Cardiac muscle cell (in vitro differentiated cells and primary cell): ENCODE data around the gene RILPL1. TPM values are rescaled to one million over a fixed set of nuclear protein-coding genes. Genes with fewer than 3 reads are reported as not detected.
"Not testable (repeated sequence)": the region's sequence is repeated elsewhere in the genome, so short reads cannot be mapped to it uniquely, and the experiment has no call there.

Experiments used
- DNase-seq, 2 donors: peaks; one replicate each; pipeline versions ENCODE4 v3.0.0 to v3.0.0-alpha.2; 2010 to 2017; ENCODE audit warnings: low read depth in 1 of 2, low spot score in 1 of 2
- H3K27ac ChIP-seq: fragments of 200-600 bp; sonication (generic); 2 replicates; pipeline ENCODE4 v1.5.1; 2016
- H3K27me3 ChIP-seq: fragments of 200-600 bp; sonication (generic); 2 replicates; pipeline ENCODE4 v1.6.0; 2016; ENCODE audit warnings: control low read depth
- H3K36me3 ChIP-seq: fragments of 200-600 bp; sonication (generic); 2 replicates; pipeline ENCODE4 v1.5.1; 2016; ENCODE audit warnings: control low read depth
- H3K4me1 ChIP-seq: fragments of 200-600 bp; sonication (generic); 2 replicates; pipeline ENCODE4 v1.8.1; 2017; ENCODE audit warnings: low read depth, mild to moderate bottlenecking, mixed run types
- H3K4me3 ChIP-seq: fragments of 200-600 bp; sonication (generic); 2 replicates; pipeline ENCODE4 v1.5.1; 2016; ENCODE audit warnings: mild to moderate bottlenecking
- H3K9me3 ChIP-seq: fragments of 200-600 bp; sonication (generic); 2 replicates; pipeline ENCODE4 v1.5.1; 2017; ENCODE audit warnings: low read depth, mild to moderate bottlenecking, control low read depth
- polyA plus RNA-seq: library from polyadenylated mRNA; unstranded; fragments of >200 nt; fragmentation: Nextera tagmentation; extraction: Ambion mirVana; gene quantifications from 2 replicates; pipeline ENCODE4 v1.2.1, GENCODE V29; 2016
- total RNA-seq: library from RNA; depleted of rRNA; stranded (reverse); fragments of >200 nt; gene quantifications from 2 replicates; pipeline ENCODE4 v1.2.3, GENCODE V29; 2016
- TF ChIP-seq, protein P1 (sequence below): IDR thresholded peaks from 2 replicates; pipeline ENCODE4 v1.5.1; 2012; ENCODE audit warnings: low read depth, mild to moderate bottlenecking, low read length

RILPL1 gene
- total and polyA plus RNA-seq, 2 experiments from 2014 or later: 57.8 to 68.4 TPM

DNA sequence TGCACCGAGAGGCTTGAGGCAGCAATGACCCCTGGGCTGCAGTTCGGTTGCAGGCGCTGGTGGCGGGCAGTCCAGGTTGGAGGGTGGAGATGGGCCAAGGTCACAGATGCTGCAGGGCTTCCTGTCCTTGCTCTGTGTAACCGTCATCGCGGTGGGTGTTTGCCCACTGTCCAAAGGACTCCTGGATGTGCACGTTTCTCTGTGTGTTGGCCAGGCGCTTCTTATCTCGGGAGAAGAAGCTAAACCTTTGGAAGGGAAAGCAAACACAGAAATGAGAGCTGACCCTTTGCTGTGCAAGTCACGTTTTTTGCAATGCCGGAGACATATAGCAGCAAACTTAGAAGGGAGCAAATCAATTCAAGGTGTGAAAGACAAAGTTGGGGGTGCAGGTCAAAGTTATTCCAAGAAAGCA, 61.1 kb downstream of the RILPL1 start:
- peaks cover 34% of the 10 kb centered on the region for H3K36me3 ChIP-seq

DNA sequence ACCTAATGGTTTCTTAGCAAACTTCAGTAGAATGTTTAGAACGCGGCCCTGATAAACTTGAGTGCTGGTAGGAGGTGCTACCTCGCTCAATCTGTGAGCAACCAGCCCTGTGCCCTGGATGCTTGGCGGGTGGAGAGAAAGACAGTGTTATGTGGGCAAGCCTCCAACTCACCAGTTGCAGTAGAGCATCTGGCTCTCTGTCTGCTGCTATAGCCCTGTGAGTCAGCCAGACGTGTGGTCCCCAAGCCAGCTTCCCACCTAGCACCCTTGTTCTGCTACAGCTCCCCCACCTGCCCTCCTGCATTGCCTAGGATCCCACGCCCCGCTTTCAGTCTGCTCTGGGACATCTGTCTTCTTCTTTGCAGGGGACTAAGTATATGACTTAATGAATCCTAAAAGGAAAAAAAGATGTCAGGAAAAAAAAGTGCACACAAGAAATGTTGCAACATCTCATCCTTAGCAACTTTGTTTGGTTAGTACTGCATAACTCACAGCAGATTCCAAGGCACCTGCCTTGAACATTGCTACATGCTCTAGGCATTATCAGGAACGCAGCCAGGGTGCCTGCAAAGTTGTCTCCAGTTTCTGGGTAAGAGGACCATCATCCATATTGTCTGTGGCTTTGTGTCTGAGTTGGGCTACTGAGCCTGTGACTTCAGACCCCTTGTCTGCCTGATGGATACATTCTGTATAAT, 62.0 kb downstream of the RILPL1 start:
- TF ChIP-seq, protein P1, sequence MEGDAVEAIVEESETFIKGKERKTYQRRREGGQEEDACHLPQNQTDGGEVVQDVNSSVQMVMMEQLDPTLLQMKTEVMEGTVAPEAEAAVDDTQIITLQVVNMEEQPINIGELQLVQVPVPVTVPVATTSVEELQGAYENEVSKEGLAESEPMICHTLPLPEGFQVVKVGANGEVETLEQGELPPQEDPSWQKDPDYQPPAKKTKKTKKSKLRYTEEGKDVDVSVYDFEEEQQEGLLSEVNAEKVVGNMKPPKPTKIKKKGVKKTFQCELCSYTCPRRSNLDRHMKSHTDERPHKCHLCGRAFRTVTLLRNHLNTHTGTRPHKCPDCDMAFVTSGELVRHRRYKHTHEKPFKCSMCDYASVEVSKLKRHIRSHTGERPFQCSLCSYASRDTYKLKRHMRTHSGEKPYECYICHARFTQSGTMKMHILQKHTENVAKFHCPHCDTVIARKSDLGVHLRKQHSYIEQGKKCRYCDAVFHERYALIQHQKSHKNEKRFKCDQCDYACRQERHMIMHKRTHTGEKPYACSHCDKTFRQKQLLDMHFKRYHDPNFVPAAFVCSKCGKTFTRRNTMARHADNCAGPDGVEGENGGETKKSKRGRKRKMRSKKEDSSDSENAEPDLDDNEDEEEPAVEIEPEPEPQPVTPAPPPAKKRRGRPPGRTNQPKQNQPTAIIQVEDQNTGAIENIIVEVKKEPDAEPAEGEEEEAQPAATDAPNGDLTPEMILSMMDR: no peak
- Histone ChIP-seq H3K27me3 (no peaks in the 10 kb centered on the region), H3K27ac (no peak overlapping the region), H3K4me3 (no peak overlapping the region), H3K36me3 (peaks cover 30% of the 10 kb centered on the region), H3K9me3 (no peaks in the 10 kb centered on the region), H3K4me1 (no peaks in the 10 kb centered on the region)
- DNase-seq: peak in 1 of 2 donors; percentile 79

More for the DNA sequence above, 61.1 kb downstream of the RILPL1 start:
- Histone ChIP-seq H3K9me3 (no peaks in the 10 kb centered on the region), H3K4me1 (no peaks in the 10 kb centered on the region), H3K27ac (no peak overlapping the region), H3K27me3 (no peaks in the 10 kb centered on the region), H3K4me3 (no peak overlapping the region)
- no peak for DNase-seq
- TF ChIP-seq, protein P1: no peak

DNA sequence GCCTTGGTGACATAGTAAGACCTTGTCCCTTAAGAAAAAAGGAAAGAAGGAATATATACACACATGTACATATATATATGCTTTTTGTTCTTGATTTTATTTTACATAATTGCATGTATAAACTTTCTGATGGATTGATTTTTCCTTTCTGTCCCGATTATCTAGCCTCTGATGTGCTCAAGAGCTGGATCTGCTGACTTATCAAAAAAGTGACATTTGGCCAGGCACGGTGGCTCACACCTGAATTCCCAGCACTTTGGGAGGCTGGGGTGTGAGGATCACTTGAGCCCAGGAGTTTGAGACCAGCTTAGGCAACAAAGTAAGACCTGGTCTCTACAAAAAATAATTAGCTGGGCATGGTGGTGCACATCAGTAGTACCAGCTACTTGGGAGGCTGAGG, 63.5 kb downstream of the RILPL1 start:
- H3K9me3 ChIP-seq: no peaks in the 10 kb centered on the region
- no peaks in the 10 kb centered on the region for H3K4me1 ChIP-seq
- TF ChIP-seq, protein P1: no peak
- no peak overlapping the region for H3K27ac ChIP-seq
- no peak for DNase-seq
- H3K27me3 ChIP-seq: no peaks in the 10 kb centered on the region
- H3K36me3 ChIP-seq: peaks cover 29% of the 10 kb centered on the region
- H3K4me3 ChIP-seq: no peak overlapping the region

DNA sequence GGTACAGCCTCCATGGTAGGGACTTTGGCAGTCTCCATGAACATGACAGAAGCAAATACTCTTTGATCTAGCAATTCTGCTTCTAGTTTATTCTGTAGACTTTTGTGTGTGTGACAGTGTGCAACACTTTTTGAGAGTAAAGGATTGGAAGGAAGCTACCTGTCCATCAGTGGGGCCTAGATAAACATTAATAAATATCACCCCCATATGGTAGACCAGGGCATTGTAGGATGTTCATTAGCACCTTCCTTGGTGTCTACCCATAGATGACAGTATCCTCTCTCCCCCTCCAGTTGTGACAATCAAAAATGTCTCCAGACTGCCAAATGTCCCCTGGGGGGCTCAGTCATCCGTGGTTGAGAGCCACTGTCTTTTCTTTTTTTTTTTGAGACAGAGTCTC, 64.7 kb downstream of the RILPL1 start:
- no peak overlapping the region for H3K4me3 ChIP-seq
- H3K27me3 ChIP-seq: no peaks in the 10 kb centered on the region
- DNase-seq: peak in 1 of 2 donors; percentile 6
- H3K4me1 ChIP-seq: no peaks in the 10 kb centered on the region
- no peaks in the 10 kb centered on the region for H3K9me3 ChIP-seq
- H3K27ac ChIP-seq: no peak overlapping the region
- H3K36me3 ChIP-seq: peaks cover 29% of the 10 kb centered on the region
- TF ChIP-seq, protein P1: no peak

DNA sequence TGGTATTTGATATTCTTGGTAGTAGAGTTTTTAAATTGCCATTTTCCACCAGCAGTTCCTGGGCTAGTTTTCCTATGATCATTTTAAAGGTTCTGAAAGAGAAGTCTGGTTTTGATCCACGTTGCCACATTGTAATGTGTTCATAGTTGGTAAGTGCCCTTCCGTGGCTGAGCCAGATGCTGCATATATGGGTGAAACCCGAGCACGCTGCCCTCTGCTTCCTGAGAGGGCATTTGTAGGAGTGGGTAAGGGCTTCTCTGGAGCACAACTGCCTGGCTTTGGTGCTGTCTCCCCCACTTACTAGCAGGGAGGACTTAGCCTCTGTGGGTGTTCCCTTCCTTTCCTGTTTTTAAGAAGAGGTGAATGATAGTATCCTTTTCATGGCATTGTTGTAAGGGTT, 68.4 kb downstream of the RILPL1 start:
- TF ChIP-seq, protein P1: no peak
- H3K4me3 ChIP-seq: no peak overlapping the region
- H3K4me1 ChIP-seq: no peaks in the 10 kb centered on the region
- peak overlapping the region; percentile 43 for H3K27ac ChIP-seq
- peak in 1 of 2 donors; percentile 13 for DNase-seq
- H3K36me3 ChIP-seq: peaks cover 5% of the 10 kb centered on the region
- H3K9me3 ChIP-seq: no peaks in the 10 kb centered on the region
- no peaks in the 10 kb centered on the region for H3K27me3 ChIP-seq

DNA sequence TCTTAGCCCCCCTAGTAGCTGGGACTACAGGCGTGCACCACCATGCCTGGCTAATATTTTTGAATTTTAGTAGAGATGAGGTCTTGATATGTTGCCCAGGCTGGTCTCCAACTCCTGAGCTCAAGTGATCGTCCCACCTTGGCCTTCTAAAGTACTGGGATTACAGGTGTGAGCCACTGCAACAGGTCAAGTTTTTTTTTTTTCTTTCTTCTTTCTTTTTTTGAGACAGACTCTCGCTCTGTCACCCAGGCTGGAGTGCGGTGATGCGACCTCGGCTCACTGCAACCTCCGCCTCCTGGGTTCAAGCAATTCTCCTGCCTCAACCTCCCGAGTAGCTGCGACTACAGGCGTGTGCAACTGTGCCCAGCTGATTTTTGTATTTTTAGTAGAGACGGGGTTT, 70.3 kb downstream of the RILPL1 start:
- not testable (repeated sequence) for H3K27me3 ChIP-seq, H3K27ac ChIP-seq, H3K36me3 ChIP-seq, H3K4me3 ChIP-seq, DNase-seq, H3K4me1 ChIP-seq, H3K9me3 ChIP-seq
